IMR-90 (cell line): Measurements from ENCODE around the gene ULK2.

Source experiments
- BHLHE40 ChIP-seq: fragments of 150-350 bp; IDR thresholded peaks from 2 replicates; pipeline ENCODE4 v1.6.1; 2016; ENCODE audit warnings: mild to moderate bottlenecking, low read depth, low read length
- CHD1 ChIP-seq: IDR thresholded peaks from 2 replicates; pipeline ENCODE4 v1.6.1; 2012; ENCODE audit warnings: low read depth, low read length, improper control_type of control experiment
- CTCF ChIP-seq: conservative IDR thresholded peaks from 2 replicates; pipeline ENCODE4 v1.5.1; 2012; ENCODE audit warnings: mild to moderate bottlenecking, low read depth, low read length, improper control_type of control experiment
- MAFK ChIP-seq: IDR thresholded peaks from 2 replicates; pipeline ENCODE4 v1.6.1; 2012; ENCODE audit warnings: low read depth, low read length, improper control_type of control experiment
- MAZ ChIP-seq: IDR thresholded peaks from 2 replicates; pipeline ENCODE4 v1.6.1; 2012; ENCODE audit warnings: low read depth, mild to moderate bottlenecking, low read length, improper control_type of control experiment, moderate library complexity, borderline replicate concordance
- MXI1 ChIP-seq: IDR thresholded peaks from 2 replicates; pipeline ENCODE4 v1.6.1; 2012; ENCODE audit warnings: low read depth, mild to moderate bottlenecking, low read length, moderate library complexity, borderline replicate concordance
- POLR2A ChIP-seq: IDR thresholded peaks from 2 replicates; pipeline ENCODE4 v1.6.1; 2012; ENCODE audit warnings: mild to moderate bottlenecking, low read depth, low read length
- RAD21 ChIP-seq: IDR thresholded peaks from 2 replicates; pipeline ENCODE4 v1.6.1; 2012; ENCODE audit warnings: low read length, improper control_type of control experiment
- RCOR1 ChIP-seq: IDR thresholded peaks from 2 replicates; pipeline ENCODE4 v1.6.1; 2012; ENCODE audit warnings: mild to moderate bottlenecking, low read length, improper control_type of control experiment; ENCODE audit not compliant: insufficient replicate concordance
- RFX5 ChIP-seq: IDR thresholded peaks from 2 replicates; pipeline ENCODE4 v1.8.0; 2012; ENCODE audit warnings: low read depth, mild to moderate bottlenecking, low read length, moderate library complexity
- TF ChIP-seq, protein P1 (sequence below): fragments of 150-350 bp; IDR thresholded peaks from 2 replicates; pipeline ENCODE4 v1.6.1; 2017; ENCODE audit warnings: mild to moderate bottlenecking, antibody characterized with exemption, low read length, low read depth
- TF ChIP-seq, protein P2 (sequence below): fragments of 150-350 bp; IDR thresholded peaks from 2 replicates; pipeline ENCODE4 v1.6.1; 2016; ENCODE audit warnings: low read depth, mild to moderate bottlenecking, low read length, moderate library complexity, borderline replicate concordance

GRCh38 chr17:19744492-19744891, 123.2 kb downstream of the ULK2 start:
- no peak for TF ChIP-seq CTCF
- TF ChIP-seq POLR2A: no peak
- TF ChIP-seq RAD21: no peak
- no peak for TF ChIP-seq MAZ
- no peak for TF ChIP-seq RFX5
- no peak for TF ChIP-seq CHD1
- TF ChIP-seq, protein P1, sequence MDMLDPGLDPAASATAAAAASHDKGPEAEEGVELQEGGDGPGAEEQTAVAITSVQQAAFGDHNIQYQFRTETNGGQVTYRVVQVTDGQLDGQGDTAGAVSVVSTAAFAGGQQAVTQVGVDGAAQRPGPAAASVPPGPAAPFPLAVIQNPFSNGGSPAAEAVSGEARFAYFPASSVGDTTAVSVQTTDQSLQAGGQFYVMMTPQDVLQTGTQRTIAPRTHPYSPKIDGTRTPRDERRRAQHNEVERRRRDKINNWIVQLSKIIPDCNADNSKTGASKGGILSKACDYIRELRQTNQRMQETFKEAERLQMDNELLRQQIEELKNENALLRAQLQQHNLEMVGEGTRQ: no peak
- TF ChIP-seq MXI1: no peak
- TF ChIP-seq, protein P2, sequence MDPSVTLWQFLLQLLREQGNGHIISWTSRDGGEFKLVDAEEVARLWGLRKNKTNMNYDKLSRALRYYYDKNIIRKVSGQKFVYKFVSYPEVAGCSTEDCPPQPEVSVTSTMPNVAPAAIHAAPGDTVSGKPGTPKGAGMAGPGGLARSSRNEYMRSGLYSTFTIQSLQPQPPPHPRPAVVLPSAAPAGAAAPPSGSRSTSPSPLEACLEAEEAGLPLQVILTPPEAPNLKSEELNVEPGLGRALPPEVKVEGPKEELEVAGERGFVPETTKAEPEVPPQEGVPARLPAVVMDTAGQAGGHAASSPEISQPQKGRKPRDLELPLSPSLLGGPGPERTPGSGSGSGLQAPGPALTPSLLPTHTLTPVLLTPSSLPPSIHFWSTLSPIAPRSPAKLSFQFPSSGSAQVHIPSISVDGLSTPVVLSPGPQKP: no peak
- no peak for TF ChIP-seq MAFK
- TF ChIP-seq RCOR1: no peak
- TF ChIP-seq BHLHE40: no peak
